ENCODE measurements around the gene S100A10. TPM values are rescaled to one million over a fixed set of nuclear protein-coding genes. Genes with fewer than 3 reads are reported as not detected.

The S100A10 gene
- polyA plus RNA-seq, 1 donor from 2014 or later, result 24.5 TPM

GRCh38 chr1:152014943-152015342, 21.3 kb upstream of the S100A10 start:
- Histone ChIP-seq H3K36me3 (ENCODE audit: insufficient read depth, low read length) (no peaks in the 10 kb centered on the region), H3K4me2 (ENCODE audit: low read length) (no peak overlapping the region), H3K9ac (ENCODE audit: low read length) (no peak overlapping the region), H3K9me2 (ENCODE audit: insufficient read depth, low read length) (no peaks in the 10 kb centered on the region), H3K4me3 (ENCODE audit: low read length) (no peak overlapping the region), H3K9me3 (ENCODE audit: low read length) (no peaks in the 10 kb centered on the region), H4K20me1 (ENCODE audit: insufficient read depth) (no peaks in the 10 kb centered on the region), H3K79me2 (replicated peaks; ENCODE audit: insufficient read depth, low read length) (no peaks in the 10 kb centered on the region), H3K27ac (ENCODE audit: low read length) (no peak overlapping the region), H3K27me3 (ENCODE audit: insufficient read depth, low read depth, low read length) (no peaks in the 10 kb centered on the region), H2AFZ (ENCODE audit: low read depth, low read length) (no peak overlapping the region), H3F3A (ENCODE audit: insufficient read depth, low read length, poor library complexity, severe bottlenecking) (no peaks in the 10 kb centered on the region)
- TF ChIP-seq EP300 (conservative IDR thresholded peaks at IDR 0.05; ENCODE audit: poor library complexity, severe bottlenecking) (no peak), POLR2AphosphoS5 (IDR thresholded peaks at IDR 0.05) (no peak), SMC3 (conservative IDR thresholded peaks at IDR 0.05; ENCODE audit: poor library complexity) (no peak), RAD21 (conservative IDR thresholded peaks at IDR 0.05) (no peak), REST (IDR thresholded peaks at IDR 0.05; ENCODE audit: borderline replicate concordance) (no peak)
- TF ChIP-seq, protein P1, sequence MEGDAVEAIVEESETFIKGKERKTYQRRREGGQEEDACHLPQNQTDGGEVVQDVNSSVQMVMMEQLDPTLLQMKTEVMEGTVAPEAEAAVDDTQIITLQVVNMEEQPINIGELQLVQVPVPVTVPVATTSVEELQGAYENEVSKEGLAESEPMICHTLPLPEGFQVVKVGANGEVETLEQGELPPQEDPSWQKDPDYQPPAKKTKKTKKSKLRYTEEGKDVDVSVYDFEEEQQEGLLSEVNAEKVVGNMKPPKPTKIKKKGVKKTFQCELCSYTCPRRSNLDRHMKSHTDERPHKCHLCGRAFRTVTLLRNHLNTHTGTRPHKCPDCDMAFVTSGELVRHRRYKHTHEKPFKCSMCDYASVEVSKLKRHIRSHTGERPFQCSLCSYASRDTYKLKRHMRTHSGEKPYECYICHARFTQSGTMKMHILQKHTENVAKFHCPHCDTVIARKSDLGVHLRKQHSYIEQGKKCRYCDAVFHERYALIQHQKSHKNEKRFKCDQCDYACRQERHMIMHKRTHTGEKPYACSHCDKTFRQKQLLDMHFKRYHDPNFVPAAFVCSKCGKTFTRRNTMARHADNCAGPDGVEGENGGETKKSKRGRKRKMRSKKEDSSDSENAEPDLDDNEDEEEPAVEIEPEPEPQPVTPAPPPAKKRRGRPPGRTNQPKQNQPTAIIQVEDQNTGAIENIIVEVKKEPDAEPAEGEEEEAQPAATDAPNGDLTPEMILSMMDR (IDR thresholded peaks at IDR 0.05; ENCODE audit: poor library complexity, severe bottlenecking), result no peak

DNA sequence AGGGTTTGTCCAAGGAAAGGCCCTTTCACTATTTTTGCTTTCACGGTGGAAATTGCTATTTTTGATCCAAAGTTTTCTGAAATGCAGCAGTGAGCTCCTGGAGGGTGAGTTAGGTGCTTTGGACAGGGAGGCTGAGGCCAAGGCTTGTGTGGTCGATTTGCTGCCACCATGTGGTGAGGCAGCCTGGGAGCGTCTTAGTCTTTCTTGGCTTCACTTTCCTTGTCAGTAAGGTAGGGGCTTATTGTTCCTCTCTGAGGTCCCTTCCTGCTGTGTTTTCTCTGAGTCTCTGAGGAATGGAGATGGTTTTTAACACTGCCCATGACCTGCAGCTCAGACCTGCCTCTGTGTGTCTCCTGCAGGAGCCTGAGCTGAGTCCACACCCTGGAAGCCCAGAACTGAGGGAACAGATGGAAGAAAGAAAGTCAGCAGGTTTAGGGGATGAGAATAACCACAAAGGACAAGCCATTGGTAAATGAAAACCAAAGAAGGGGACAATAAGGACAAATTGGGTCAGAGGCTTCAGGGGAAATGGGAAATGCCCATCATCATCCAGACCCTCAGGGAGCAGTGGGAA, 20.1 kb upstream of the S100A10 start:
- Histone ChIP-seq H3K79me2 (replicated peaks; ENCODE audit: insufficient read depth, low read length) (no peaks in the 10 kb centered on the region), H3K4me3 (ENCODE audit: low read length) (no peak overlapping the region), H3K27me3 (ENCODE audit: insufficient read depth, low read depth, low read length) (no peaks in the 10 kb centered on the region), H4K20me1 (ENCODE audit: insufficient read depth) (no peaks in the 10 kb centered on the region), H3K27ac (ENCODE audit: low read length) (no peak overlapping the region), H3K4me2 (ENCODE audit: low read length) (no peak overlapping the region), H3K9ac (ENCODE audit: low read length) (no peak overlapping the region), H2AFZ (ENCODE audit: low read depth, low read length) (no peak overlapping the region), H3F3A (ENCODE audit: insufficient read depth, low read length, poor library complexity, severe bottlenecking) (no peaks in the 10 kb centered on the region), H3K9me2 (ENCODE audit: insufficient read depth, low read length) (no peaks in the 10 kb centered on the region), H3K9me3 (ENCODE audit: low read length) (no peaks in the 10 kb centered on the region), H3K36me3 (ENCODE audit: insufficient read depth, low read length) (no peaks in the 10 kb centered on the region)
- TF ChIP-seq MXI1 (conservative IDR thresholded peaks at IDR 0.05; ENCODE audit: poor library complexity, severe bottlenecking) (no peak), POLR2AphosphoS5 (IDR thresholded peaks at IDR 0.05) (no peak), REST (IDR thresholded peaks at IDR 0.05; ENCODE audit: borderline replicate concordance) (no peak), TAF1 (IDR thresholded peaks at IDR 0.05; ENCODE audit: low read depth) (no peak), SMC3 (conservative IDR thresholded peaks at IDR 0.05; ENCODE audit: poor library complexity) (no peak), EZH2 (IDR thresholded peaks at IDR 0.05; ENCODE audit: borderline replicate concordance, insufficient read depth, low read length, poor library complexity, severe bottlenecking) (no peak), EP300 (conservative IDR thresholded peaks at IDR 0.05; ENCODE audit: poor library complexity, severe bottlenecking) (no peak), RAD21 (conservative IDR thresholded peaks at IDR 0.05) (no peak)
- TF ChIP-seq, protein P1 (IDR thresholded peaks at IDR 0.05; ENCODE audit: poor library complexity, severe bottlenecking), result no peak
